Measurements from ENCODE around the gene CYB5R3. TPM values are rescaled to one million over a fixed set of nuclear protein-coding genes. Genes with fewer than 3 reads are reported as not detected.
"Not testable (repeated sequence)": the region's sequence is repeated elsewhere in the genome, so short reads cannot be mapped to it uniquely, and the experiment has no call there.

The CYB5R3 gene
- total RNA-seq, 3 donors from 2014 or later, result 58.5 to 74.2 (median 73.8) TPM

GRCh38 chr22:42596863-42597530 lies 52.2 kb downstream of the CYB5R3 start:
- ATAC-seq, result no peak
- Mint-ChIP-seq H3K4me3 (no peak overlapping the region), H3K9me3 (no peaks in the 10 kb centered on the region), H3K27me3 (ENCODE audit: low read depth) (no peaks in the 10 kb centered on the region), H3K4me1 (ENCODE audit: low read depth) (peaks cover 4% of the 10 kb centered on the region), H3K36me3 (ENCODE audit: insufficient read depth) (peaks cover 46% of the 10 kb centered on the region)
- no peak for DNase-seq

GRCh38 chr22:42596336-42596735 lies 52.9 kb downstream of the CYB5R3 start:
- ATAC-seq, result no peak

DNA sequence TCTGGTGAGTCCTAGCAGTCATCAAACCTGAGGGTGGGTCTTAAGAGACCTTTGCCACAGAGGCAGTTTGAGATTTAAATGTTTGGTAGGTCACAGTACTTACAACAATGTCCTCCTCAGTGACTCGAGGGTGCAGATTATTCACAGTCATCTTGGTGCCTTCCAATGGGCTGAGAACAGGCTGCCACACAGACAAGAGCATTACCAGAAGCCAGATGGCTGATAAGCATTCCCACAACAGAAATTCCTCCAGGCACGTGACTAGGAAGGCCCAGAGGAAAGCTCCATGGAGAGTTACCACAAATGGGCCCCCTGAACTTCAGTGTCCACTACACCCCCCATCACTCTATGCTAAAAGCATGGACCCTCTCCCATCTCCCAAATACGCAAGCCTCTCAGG lies 53.8 kb downstream of the CYB5R3 start:
- H3K27me3 Mint-ChIP-seq (ENCODE audit: low read depth), result no peaks in the 10 kb centered on the region
- ATAC-seq (no peak), DNase-seq (no peak)
- no peak overlapping the region for H3K4me3 Mint-ChIP-seq
- H3K9me3 Mint-ChIP-seq, result no peaks in the 10 kb centered on the region
- peaks cover 44% of the 10 kb centered on the region for H3K36me3 Mint-ChIP-seq (ENCODE audit: insufficient read depth)
- H3K4me1 Mint-ChIP-seq (ENCODE audit: low read depth), result no peaks in the 10 kb centered on the region

More at GRCh38 chr22:42596336-42596735, 52.9 kb downstream of the CYB5R3 start:
- Mint-ChIP-seq H3K36me3 (ENCODE audit: insufficient read depth) (peaks cover 44% of the 10 kb centered on the region), H3K4me1 (ENCODE audit: low read depth) (no peaks in the 10 kb centered on the region), H3K27me3 (ENCODE audit: low read depth) (no peaks in the 10 kb centered on the region), H3K4me3 (no peak overlapping the region), H3K9me3 (no peaks in the 10 kb centered on the region)
- no peak for DNase-seq

DNA sequence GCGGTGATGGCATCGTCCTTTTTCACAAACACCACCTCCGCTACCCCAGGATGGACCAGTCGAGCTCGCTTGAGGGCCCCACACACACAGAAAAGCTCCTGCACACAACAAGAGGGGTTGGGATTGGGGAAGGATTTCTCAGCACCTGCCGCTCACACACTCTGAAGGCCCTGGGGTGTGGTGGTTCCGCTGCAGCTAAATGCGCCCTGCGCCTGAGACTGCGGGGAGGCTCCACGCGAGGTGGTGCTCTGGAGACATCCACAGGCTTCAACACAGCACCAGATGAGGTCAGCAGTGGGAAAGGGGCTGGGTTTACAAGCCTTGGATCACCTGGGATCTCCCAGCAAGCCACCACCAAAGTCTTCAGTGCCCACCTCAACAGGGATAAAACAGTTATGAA lies 57.2 kb downstream of the CYB5R3 start:
- H3K4me3 Mint-ChIP-seq, result no peak overlapping the region
- no peak for ATAC-seq
- peaks cover 35% of the 10 kb centered on the region for H3K36me3 Mint-ChIP-seq (ENCODE audit: insufficient read depth)
- H3K4me1 Mint-ChIP-seq (ENCODE audit: low read depth), result peaks cover 2% of the 10 kb centered on the region
- no peaks in the 10 kb centered on the region for H3K9me3 Mint-ChIP-seq
- H3K27me3 Mint-ChIP-seq (ENCODE audit: low read depth), result no peaks in the 10 kb centered on the region
- no peak for DNase-seq

GRCh38 chr22:42587588-42588175 lies 61.5 kb downstream of the CYB5R3 start:
- Mint-ChIP-seq H3K27me3 (ENCODE audit: low read depth) (no peaks in the 10 kb centered on the region), H3K4me1 (ENCODE audit: low read depth) (peaks cover 2% of the 10 kb centered on the region), H3K9me3 (no peaks in the 10 kb centered on the region), H3K4me3 (no peak overlapping the region), H3K36me3 (ENCODE audit: insufficient read depth) (peaks cover 34% of the 10 kb centered on the region)
- ATAC-seq, result no peak
- no peak for DNase-seq

GRCh38 chr22:42586381-42586780 lies 62.8 kb downstream of the CYB5R3 start:
- DNase-seq (no peak), ATAC-seq (no peak)
- Mint-ChIP-seq H3K9me3 (no peaks in the 10 kb centered on the region), H3K4me3 (no peak overlapping the region), H3K27me3 (ENCODE audit: low read depth) (no peaks in the 10 kb centered on the region), H3K4me1 (ENCODE audit: low read depth) (peaks cover 8% of the 10 kb centered on the region), H3K36me3 (ENCODE audit: insufficient read depth) (peaks cover 31% of the 10 kb centered on the region)

GRCh38 chr22:42585096-42585495 lies 64.1 kb downstream of the CYB5R3 start:
- no peaks in the 10 kb centered on the region for H3K27me3 Mint-ChIP-seq (ENCODE audit: low read depth)
- DNase-seq, result no peak
- peaks cover 31% of the 10 kb centered on the region for H3K36me3 Mint-ChIP-seq (ENCODE audit: insufficient read depth)
- no peaks in the 10 kb centered on the region for H3K9me3 Mint-ChIP-seq
- no peak overlapping the region for H3K4me3 Mint-ChIP-seq
- ATAC-seq, result no peak
- H3K4me1 Mint-ChIP-seq (ENCODE audit: low read depth), result peaks cover 12% of the 10 kb centered on the region

DNA sequence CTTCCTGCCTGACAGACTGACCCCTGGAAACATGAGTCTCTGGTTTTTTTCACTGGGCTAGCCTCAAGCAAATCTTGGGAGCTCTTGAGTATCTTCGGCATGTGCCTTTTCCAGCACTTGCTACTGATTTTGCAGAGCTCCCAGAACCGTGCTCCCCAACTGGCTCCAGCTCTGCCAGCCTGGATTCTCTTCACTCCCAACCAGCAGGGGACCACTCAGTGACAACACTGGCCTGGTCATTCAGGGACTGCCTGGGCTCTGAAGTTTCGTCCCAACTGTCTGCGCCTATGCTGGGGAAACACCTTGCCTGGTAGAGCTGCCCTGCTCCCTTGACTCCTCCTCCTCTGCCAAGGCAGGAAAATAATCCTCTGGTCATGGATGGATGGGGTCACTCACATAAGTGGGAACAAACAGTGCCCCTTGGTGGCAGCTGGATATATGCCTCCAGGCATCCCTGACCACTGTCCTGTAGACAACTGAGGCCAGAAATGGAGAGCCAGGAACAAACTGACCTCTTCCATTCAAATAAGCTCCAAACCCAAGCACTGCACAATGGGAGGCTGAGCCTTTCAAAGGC lies 64.7 kb downstream of the CYB5R3 start:
- no peak overlapping the region for H3K4me3 Mint-ChIP-seq
- peaks cover 26% of the 10 kb centered on the region for H3K36me3 Mint-ChIP-seq (ENCODE audit: insufficient read depth)
- peaks cover 12% of the 10 kb centered on the region for H3K4me1 Mint-ChIP-seq (ENCODE audit: low read depth)
- ATAC-seq, result no peak
- DNase-seq, result no peak
- H3K27me3 Mint-ChIP-seq (ENCODE audit: low read depth), result no peaks in the 10 kb centered on the region
- no peaks in the 10 kb centered on the region for H3K9me3 Mint-ChIP-seq

DNA sequence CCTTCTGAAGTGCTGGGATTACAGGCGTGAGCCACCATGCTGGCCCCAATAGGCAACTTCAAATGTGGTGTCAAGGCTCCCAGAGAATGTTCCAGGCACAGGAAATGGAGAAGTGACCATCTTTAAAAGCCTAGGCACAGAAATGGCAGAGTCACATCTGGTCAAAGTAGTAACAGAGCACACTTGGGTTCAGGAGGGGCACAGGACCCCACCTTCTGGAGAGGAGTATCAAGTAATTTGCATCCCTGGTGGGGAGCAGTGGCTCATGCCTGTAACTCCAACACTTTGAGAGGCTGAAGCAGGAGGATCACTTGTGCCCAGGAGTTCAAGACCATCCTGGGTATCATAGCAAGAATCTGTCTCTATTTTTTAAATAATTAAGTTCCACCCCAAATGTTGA lies 66.2 kb downstream of the CYB5R3 start:
- H3K9me3 Mint-ChIP-seq, result no peaks in the 10 kb centered on the region
- H3K27me3 Mint-ChIP-seq (ENCODE audit: low read depth), result no peaks in the 10 kb centered on the region
- H3K4me3 Mint-ChIP-seq, result peak overlapping the region; percentile 97
- no peak for DNase-seq
- no peak for ATAC-seq
- H3K36me3 Mint-ChIP-seq (ENCODE audit: insufficient read depth), result peaks cover 23% of the 10 kb centered on the region
- peaks cover 12% of the 10 kb centered on the region for H3K4me1 Mint-ChIP-seq (ENCODE audit: low read depth)

DNA sequence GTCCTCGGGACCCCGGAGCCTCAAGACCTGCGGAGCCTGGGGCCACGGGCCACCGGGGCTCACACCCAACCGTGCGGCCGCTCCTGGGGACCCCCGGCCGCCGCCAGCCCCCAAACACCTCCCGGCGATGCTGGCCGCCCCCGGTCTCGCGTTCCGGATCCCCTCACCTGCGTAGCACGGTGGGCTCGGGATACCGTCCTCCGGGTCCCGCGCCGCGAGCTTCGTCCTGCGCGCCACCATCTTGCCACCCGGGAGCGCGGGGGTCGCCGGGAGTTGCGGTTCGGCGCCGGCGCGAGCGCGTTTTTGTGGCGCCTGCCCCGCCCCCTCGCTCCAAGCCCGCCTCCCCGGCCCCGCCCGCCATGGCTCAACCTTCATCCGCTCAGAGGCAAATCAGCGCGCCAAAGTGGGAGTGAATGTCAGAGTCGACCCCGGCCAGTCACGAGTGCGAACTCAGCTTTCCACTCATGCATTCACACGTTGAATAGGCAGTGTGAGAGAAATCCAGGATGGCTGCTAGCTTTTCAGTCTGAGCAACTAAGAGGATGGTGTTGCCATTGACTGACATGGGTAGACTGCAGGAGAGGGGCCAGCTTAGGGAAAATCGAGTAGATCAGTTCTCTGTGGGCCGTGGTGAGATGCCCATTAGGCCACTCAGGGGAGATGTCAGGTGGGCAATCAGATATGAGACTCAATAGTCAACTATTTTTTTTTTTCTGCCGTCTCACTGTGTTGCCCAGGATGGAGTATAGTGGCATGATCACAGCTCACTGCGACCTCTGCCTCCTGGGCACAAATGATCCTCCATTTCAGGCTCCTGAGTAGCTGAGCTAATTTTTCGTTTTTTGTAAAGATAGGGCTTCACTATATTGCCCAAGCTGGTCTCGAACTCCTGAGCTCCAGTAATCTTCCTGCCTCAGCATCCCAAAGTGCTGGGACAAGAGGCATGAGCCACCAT lies 67.2 kb downstream of the CYB5R3 start:
- Mint-ChIP-seq H3K4me3 (peak overlapping the region; percentile 97), H3K9me3 (no peaks in the 10 kb centered on the region), H3K36me3 (ENCODE audit: insufficient read depth) (peaks cover 18% of the 10 kb centered on the region), H3K27me3 (ENCODE audit: low read depth) (no peaks in the 10 kb centered on the region), H3K4me1 (ENCODE audit: low read depth) (peaks cover 10% of the 10 kb centered on the region)
- ATAC-seq (peak; percentile 87 to 91), DNase-seq (peak; percentile 80)

- DNase-seq; H3K4me1 Mint-ChIP-seq (ENCODE audit: low read depth); H3K9me3 Mint-ChIP-seq; H3K27me3 Mint-ChIP-seq (ENCODE audit: low read depth): not testable (repeated sequence)
- peak; percentile 36 to 42 for ATAC-seq
- Mint-ChIP-seq H3K36me3 (ENCODE audit: insufficient read depth) (peaks cover 14% of the 10 kb centered on the region), H3K4me3 (peak overlapping the region; percentile 97)
Measured at GRCh38 chr22:42581194-42581761, 67.9 kb downstream of the CYB5R3 start.

GRCh38 chr22:42580040-42580439 lies 69.2 kb downstream of the CYB5R3 start:
- ATAC-seq; H3K27me3 Mint-ChIP-seq (ENCODE audit: low read depth); H3K36me3 Mint-ChIP-seq (ENCODE audit: insufficient read depth); H3K4me1 Mint-ChIP-seq (ENCODE audit: low read depth); H3K9me3 Mint-ChIP-seq; DNase-seq: not testable (repeated sequence)
- peak overlapping the region; percentile 57 for H3K4me3 Mint-ChIP-seq

DNA sequence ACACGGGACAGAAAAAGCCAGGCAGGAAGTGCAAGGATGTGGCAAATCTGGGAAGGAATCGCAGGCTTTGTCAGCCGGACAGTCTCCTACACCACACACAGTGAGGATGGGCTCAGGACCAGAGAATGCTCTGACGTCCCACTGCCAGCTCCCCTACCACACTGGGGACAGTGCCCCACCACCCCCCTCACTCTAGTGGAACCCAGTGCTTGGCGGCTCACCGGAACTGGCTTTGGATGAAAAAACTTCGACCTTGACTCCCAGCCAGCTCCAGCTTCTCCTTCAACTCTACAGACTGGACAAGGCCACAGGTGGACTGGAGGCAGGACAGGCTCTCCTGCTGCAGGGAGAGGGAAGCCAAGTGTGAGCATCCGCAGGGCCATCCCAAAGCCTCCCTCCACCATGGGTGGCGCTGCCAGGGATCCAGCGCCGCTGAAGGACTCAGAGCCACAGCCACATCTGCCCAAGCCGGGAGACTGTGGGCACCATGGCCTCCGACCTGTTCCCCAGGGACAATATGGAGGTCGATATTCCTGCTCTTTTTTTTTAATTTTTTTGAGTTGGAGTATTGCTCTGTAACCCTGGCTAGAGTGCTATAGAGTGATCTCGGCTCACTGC lies 71.5 kb downstream of the CYB5R3 start:
- Mint-ChIP-seq H3K4me3 (no peak overlapping the region), H3K36me3 (ENCODE audit: insufficient read depth) (peaks cover 5% of the 10 kb centered on the region), H3K4me1 (ENCODE audit: low read depth) (peaks cover 10% of the 10 kb centered on the region), H3K9me3 (no peaks in the 10 kb centered on the region), H3K27me3 (ENCODE audit: low read depth) (no peaks in the 10 kb centered on the region)
- ATAC-seq (no peak), DNase-seq (no peak)

DNA sequence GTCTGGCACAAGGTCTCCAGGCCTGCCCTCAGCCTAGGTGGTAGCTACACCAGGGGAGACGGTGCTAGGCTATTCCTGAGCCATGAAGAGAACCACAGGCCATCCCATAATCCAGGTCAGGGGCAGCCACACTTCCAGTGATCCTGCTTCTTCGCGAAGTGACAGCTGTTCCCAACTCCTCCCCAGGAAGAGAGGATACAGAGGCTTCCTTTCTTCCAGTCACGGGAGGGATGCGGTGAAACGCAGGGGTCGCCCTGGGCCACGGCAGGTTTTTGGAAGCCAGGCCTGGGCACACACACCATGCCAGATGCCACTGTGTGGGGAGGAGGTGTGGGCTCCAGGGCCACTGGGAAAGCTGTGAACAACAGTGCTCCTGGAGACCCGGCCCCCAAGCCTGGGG lies 72.1 kb downstream of the CYB5R3 start:
- not testable (repeated sequence) for H3K4me3 Mint-ChIP-seq; DNase-seq; H3K27me3 Mint-ChIP-seq (ENCODE audit: low read depth); ATAC-seq; H3K9me3 Mint-ChIP-seq; H3K4me1 Mint-ChIP-seq (ENCODE audit: low read depth); H3K36me3 Mint-ChIP-seq (ENCODE audit: insufficient read depth)

Data from activated T-cell treated with anti-CD3 and anti-CD28 coated beads, Interleukin-2, amount 50 U/mL, for 4 hours (primary cell).